Mammary epithelial cell (primary cell): ENCODE measurements around the gene GALNTL6.

Experiments
- CTCF ChIP-seq, 2 donors: IDR thresholded peaks in 1 of 2; conservative IDR thresholded peaks in 1 of 2; 2 replicates each; pipeline ENCODE4 v1.5.1; 2011 to 2012; ENCODE audit warnings: inconsistent platforms in 2 of 2, low read length in 2 of 2, mild to moderate bottlenecking in 2 of 2, control low read depth in 1 of 2, low read depth in 1 of 2; ENCODE audit not compliant: insufficient read depth in 1 of 2; ENCODE audit errors: extremely low read depth in 1 of 2
- EZH2 ChIP-seq: IDR thresholded peaks from 2 replicates; pipeline ENCODE4 v1.6.1; 2012; ENCODE audit warnings: low read length, inconsistent platforms, borderline replicate concordance

GRCh38 chr4:172887959-172888358 is 1074.8 kb downstream of the GALNTL6 start:
- TF ChIP-seq CTCF (conservative IDR thresholded peaks at IDR 0.05 in 1 of 2, IDR thresholded peaks at IDR 0.05 in 1 of 2; ENCODE audit: extremely low read depth in 1 of 2, insufficient read depth in 1 of 2, low read depth in 1 of 2, low read length in 2 of 2) (no peak), EZH2 (no peak)
